CD4-positive, alpha-beta T cell treated with Interleukin-10 for 1 hour (primary cell): ENCODE data around the gene PAQR9.

ENCODE experiments used
- DNase-seq: peaks from one replicate; pipeline ENCODE4 v3.0.0-alpha.2; 2020

PAQR9 gene

GRCh38 chr3:142947799-142948575 is 15.5 kb downstream of the PAQR9 start:
- DNase-seq = no peak

GRCh38 chr3:142947352-142947751 is 16.1 kb downstream of the PAQR9 start:
- no peak for DNase-seq

- no peak for DNase-seq
Observed at GRCh38 chr3:142946861-142947260, 16.6 kb downstream of the PAQR9 start.

- no peak for DNase-seq
Observed at GRCh38 chr3:142945023-142945422, 18.5 kb downstream of the PAQR9 start.

GRCh38 chr3:142944342-142944741 is 19.1 kb downstream of the PAQR9 start:
- DNase-seq = peak; percentile 7

GRCh38 chr3:142943870-142944269 is 19.6 kb downstream of the PAQR9 start:
- no peak for DNase-seq

GRCh38 chr3:142943349-142943748 is 20.1 kb downstream of the PAQR9 start:
- no peak for DNase-seq

- DNase-seq = no peak
Observed at GRCh38 chr3:142941373-142942123, 21.9 kb downstream of the PAQR9 start.

GRCh38 chr3:142940472-142940871 is 23.0 kb downstream of the PAQR9 start:
- no peak for DNase-seq

GRCh38 chr3:142940000-142940399 is 23.5 kb downstream of the PAQR9 start:
- DNase-seq = no peak

- DNase-seq = no peak
Observed at GRCh38 chr3:142935963-142936362, 27.5 kb downstream of the PAQR9 start.

- no peak for DNase-seq
Observed at GRCh38 chr3:142934887-142935269, 28.6 kb downstream of the PAQR9 start.

- no peak for DNase-seq
Observed at GRCh38 chr3:142934128-142934886, 29.2 kb downstream of the PAQR9 start.

- peak; percentile 21 for DNase-seq
Observed at GRCh38 chr3:142931222-142931621, 32.3 kb downstream of the PAQR9 start.

GRCh38 chr3:142930463-142930862 is 33.0 kb downstream of the PAQR9 start:
- DNase-seq = no peak

GRCh38 chr3:142929890-142930289 is 33.6 kb downstream of the PAQR9 start:
- DNase-seq = no peak

- peak; percentile 42 for DNase-seq
Observed at GRCh38 chr3:142929109-142929508, 34.4 kb downstream of the PAQR9 start.

- no peak for DNase-seq
Observed at GRCh38 chr3:142926368-142926944, 37.0 kb downstream of the PAQR9 start.

GRCh38 chr3:142925140-142925539 is 38.3 kb downstream of the PAQR9 start:
- no peak for DNase-seq

- no peak for DNase-seq
Observed at GRCh38 chr3:142923694-142924093, 39.8 kb downstream of the PAQR9 start.

- no peak for DNase-seq
Observed at GRCh38 chr3:142916605-142917004, 46.9 kb downstream of the PAQR9 start.

GRCh38 chr3:142915636-142916035 is 47.8 kb downstream of the PAQR9 start:
- no peak for DNase-seq

GRCh38 chr3:142914286-142914811 is 49.1 kb downstream of the PAQR9 start:
- no peak for DNase-seq
